OCI-LY3 (cell line): Measurements from ENCODE around the gene PRKCE.

Experiments used
- H2AFZ ChIP-seq: fragments of 200-600, 300-600 bp; shearing (Covaris generic); 2 replicates; pipeline ENCODE4 v1.6.0; 2014; ENCODE audit warnings: antibody characterized with exemption, low read depth, low read length
- H3K27ac ChIP-seq: fragments of 200-600, 300-600 bp; sonication (generic); 2 replicates; pipeline ENCODE4 v1.5.1; 2014; ENCODE audit warnings: mild to moderate bottlenecking, low read length, moderate library complexity, mixed read lengths
- H3K27me3 ChIP-seq: fragments of 200-600, 300-600 bp; sonication (generic); 2 replicates; pipeline ENCODE4 v1.6.1; 2014; ENCODE audit warnings: low read depth, low read length, mixed read lengths
- H3K36me3 ChIP-seq: fragments of 200-600, 300-600 bp; sonication (generic); replicated peaks from 2 replicates; pipeline ENCODE3; 2014; ENCODE audit warnings: low read depth, low read length, mixed read lengths
- H3K4me1 ChIP-seq: fragments of 300-600, 200-600 bp; sonication (generic); 2 replicates; pipeline ENCODE4 v1.6.1; 2014; ENCODE audit warnings: low read length, mixed read lengths
- H3K4me2 ChIP-seq: fragments of 200-600, 300-600 bp; sonication (generic); 2 replicates; pipeline ENCODE4 v1.6.1; 2014; ENCODE audit warnings: low read length, mixed read lengths
- H3K4me3 ChIP-seq: fragments of 300-600, 200-600 bp; sonication (generic); 2 replicates; pipeline ENCODE4 v1.5.1; 2014; ENCODE audit warnings: antibody characterized with exemption, mild to moderate bottlenecking, low read length, moderate library complexity
- H3K79me2 ChIP-seq: fragments of 300-600, 200-600 bp; shearing (Covaris generic); 2 replicates; pipeline ENCODE4 v1.6.1; 2014; ENCODE audit warnings: mild to moderate bottlenecking, low read length, mixed read lengths
- H3K9ac ChIP-seq: fragments of 300-600, 200-600 bp; shearing (Covaris generic); 2 replicates; pipeline ENCODE4 v1.6.0; 2014; ENCODE audit warnings: mild to moderate bottlenecking, low read length, moderate library complexity
- H3K9me3 ChIP-seq: fragments of 200-600, 300-600 bp; shearing (Covaris generic); 2 replicates; pipeline ENCODE4 v1.6.1; 2014; ENCODE audit warnings: low read length, mixed read lengths; ENCODE audit not compliant: insufficient read depth
- H4K20me1 ChIP-seq: fragments of 200-600, 300-600 bp; sonication (generic); 2 replicates; pipeline ENCODE4 v1.6.1; 2016; ENCODE audit warnings: low read length, mixed read lengths; ENCODE audit not compliant: insufficient read depth
- CTCF ChIP-seq: fragments of 200-600, 300-600 bp; sonication (generic); IDR thresholded peaks from 2 replicates; pipeline ENCODE4 v1.5.1; 2014; ENCODE audit warnings: antibody characterized with exemption, low read length, low read depth
- EZH2phosphoT487 ChIP-seq: fragments of 200-600 bp; shearing (Covaris generic); IDR thresholded peaks from 2 replicates; pipeline ENCODE4 v1.6.1; 2018; ENCODE audit warnings: antibody characterized with exemption, mixed run types, low read depth

Gene PRKCE

GRCh38 chr2:45922577-45922988 lies 271.1 kb downstream of the PRKCE start:
- no peaks in the 10 kb centered on the region for H3K9me3 ChIP-seq
- H3K4me3 ChIP-seq: no peak overlapping the region
- H3K4me2 ChIP-seq: no peak overlapping the region
- no peaks in the 10 kb centered on the region for H4K20me1 ChIP-seq
- no peaks in the 10 kb centered on the region for H3K27me3 ChIP-seq
- TF ChIP-seq CTCF (no peak), EZH2phosphoT487 (no peak)
- H3K9ac ChIP-seq: no peak overlapping the region
- H3K36me3 ChIP-seq: no peaks in the 10 kb centered on the region
- peaks cover 7% of the 10 kb centered on the region for H3K4me1 ChIP-seq
- no peak overlapping the region for H3K27ac ChIP-seq
- no peaks in the 10 kb centered on the region for H3K79me2 ChIP-seq
- no peak overlapping the region for H2AFZ ChIP-seq

GRCh38 chr2:45923701-45924100 lies 272.2 kb downstream of the PRKCE start:
- Histone ChIP-seq H3K79me2 (no peaks in the 10 kb centered on the region), H3K4me2 (no peak overlapping the region), H3K36me3 (no peaks in the 10 kb centered on the region), H3K4me1 (peaks cover 7% of the 10 kb centered on the region), H3K27me3 (no peaks in the 10 kb centered on the region), H3K9ac (no peak overlapping the region), H2AFZ (no peak overlapping the region), H4K20me1 (no peaks in the 10 kb centered on the region), H3K27ac (no peak overlapping the region), H3K4me3 (no peak overlapping the region), H3K9me3 (no peaks in the 10 kb centered on the region)
- no peak for TF ChIP-seq EZH2phosphoT487
- no peak for TF ChIP-seq CTCF

GRCh38 chr2:45925026-45925425 lies 273.6 kb downstream of the PRKCE start:
- Histone ChIP-seq H3K36me3 (no peaks in the 10 kb centered on the region), H4K20me1 (no peaks in the 10 kb centered on the region), H3K9me3 (no peaks in the 10 kb centered on the region), H3K4me1 (peaks cover 6% of the 10 kb centered on the region), H3K27me3 (no peaks in the 10 kb centered on the region), H3K27ac (no peak overlapping the region), H3K79me2 (no peaks in the 10 kb centered on the region), H3K9ac (no peak overlapping the region), H3K4me2 (no peak overlapping the region), H3K4me3 (no peak overlapping the region), H2AFZ (no peak overlapping the region)
- TF ChIP-seq CTCF (no peak), EZH2phosphoT487 (no peak)

- no peaks in the 10 kb centered on the region for H3K9me3 ChIP-seq
- no peak for TF ChIP-seq EZH2phosphoT487
- no peak for TF ChIP-seq CTCF
- no peak overlapping the region for H3K4me2 ChIP-seq
- H3K27ac ChIP-seq: no peak overlapping the region
- no peak overlapping the region for H3K9ac ChIP-seq
- H3K36me3 ChIP-seq: no peaks in the 10 kb centered on the region
- H3K4me1 ChIP-seq: peaks cover 11% of the 10 kb centered on the region
- H2AFZ ChIP-seq: no peak overlapping the region
- H3K4me3 ChIP-seq: no peak overlapping the region
- no peaks in the 10 kb centered on the region for H3K27me3 ChIP-seq
- H3K79me2 ChIP-seq: no peaks in the 10 kb centered on the region
- H4K20me1 ChIP-seq: no peaks in the 10 kb centered on the region
These were observed 274.3 kb downstream of the PRKCE start for GRCh38 chr2:45925636-45926366.
